ENCODE data around the gene PREX1. TPM values are rescaled to one million over a fixed set of nuclear protein-coding genes. Genes with fewer than 3 reads are reported as not detected.
"Not testable (repeated sequence)": the region's sequence is repeated elsewhere in the genome, so short reads cannot be mapped to it uniquely, and the experiment has no call there.

Gene PREX1
- total RNA-seq, 3 donors from 2014 or later: 53.1 to 84.2 (median 65.1) TPM

- no peaks in the 10 kb centered on the region for H3K27me3 ChIP-seq
These were observed 228.6 kb downstream of the PREX1 start for GRCh38 chr20:48599106-48599747.

DNA sequence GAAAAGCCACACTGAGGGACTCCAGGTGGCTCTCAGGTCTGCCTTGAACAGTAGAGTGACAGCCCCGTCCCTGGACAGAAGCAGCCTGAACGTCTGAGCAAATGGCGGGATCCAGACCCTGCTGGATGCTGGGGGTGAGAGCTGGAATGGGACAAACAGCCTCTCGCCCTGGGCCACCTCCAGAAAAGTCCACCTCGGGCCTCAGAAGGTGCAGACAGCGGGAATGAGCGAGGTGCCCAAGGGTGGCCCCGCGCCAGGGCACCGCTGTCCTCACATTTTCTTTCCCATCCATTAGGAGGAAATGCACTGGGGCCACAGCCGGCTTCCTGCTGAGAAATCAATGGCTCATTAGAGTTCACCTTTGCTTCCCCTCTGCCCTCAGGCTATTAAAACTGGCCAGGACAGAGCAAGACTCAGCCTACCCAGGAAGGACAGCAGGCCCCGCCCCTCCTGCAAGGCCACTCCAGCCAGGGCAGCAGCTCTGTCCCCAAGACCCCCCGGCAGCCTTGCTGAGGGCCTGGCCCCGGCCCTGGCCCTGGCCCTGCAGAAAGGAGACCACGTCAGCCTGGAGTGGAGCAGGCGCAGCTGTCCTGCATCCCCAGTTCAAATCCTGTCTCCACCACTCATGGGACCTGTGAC, 229.4 kb downstream of the PREX1 start:
- DNase-seq (ENCODE audit: low spot score in 2 of 2): peak in 1 of 2 donors; percentile 41

More at GRCh38 chr20:48599106-48599747, 228.6 kb downstream of the PREX1 start:
- Histone ChIP-seq H3K4me1 (no peaks in the 10 kb centered on the region), H3K36me3 (no peaks in the 10 kb centered on the region), H3K27ac (no peak overlapping the region), H3K4me3 (no peak overlapping the region), H3K9me3 (no peaks in the 10 kb centered on the region)
- TF ChIP-seq POLR2A (IDR thresholded peaks at IDR 0.05): no peak
- TF ChIP-seq POLR2AphosphoS5 (IDR thresholded peaks at IDR 0.05): no peak
- intact Hi-C loops (cut with DNase I; ENCODE audit: low total_unique reads): no loop called here
- peak in 1 of 2 donors; percentile 15 for DNase-seq (ENCODE audit: low spot score in 2 of 2)

DNA sequence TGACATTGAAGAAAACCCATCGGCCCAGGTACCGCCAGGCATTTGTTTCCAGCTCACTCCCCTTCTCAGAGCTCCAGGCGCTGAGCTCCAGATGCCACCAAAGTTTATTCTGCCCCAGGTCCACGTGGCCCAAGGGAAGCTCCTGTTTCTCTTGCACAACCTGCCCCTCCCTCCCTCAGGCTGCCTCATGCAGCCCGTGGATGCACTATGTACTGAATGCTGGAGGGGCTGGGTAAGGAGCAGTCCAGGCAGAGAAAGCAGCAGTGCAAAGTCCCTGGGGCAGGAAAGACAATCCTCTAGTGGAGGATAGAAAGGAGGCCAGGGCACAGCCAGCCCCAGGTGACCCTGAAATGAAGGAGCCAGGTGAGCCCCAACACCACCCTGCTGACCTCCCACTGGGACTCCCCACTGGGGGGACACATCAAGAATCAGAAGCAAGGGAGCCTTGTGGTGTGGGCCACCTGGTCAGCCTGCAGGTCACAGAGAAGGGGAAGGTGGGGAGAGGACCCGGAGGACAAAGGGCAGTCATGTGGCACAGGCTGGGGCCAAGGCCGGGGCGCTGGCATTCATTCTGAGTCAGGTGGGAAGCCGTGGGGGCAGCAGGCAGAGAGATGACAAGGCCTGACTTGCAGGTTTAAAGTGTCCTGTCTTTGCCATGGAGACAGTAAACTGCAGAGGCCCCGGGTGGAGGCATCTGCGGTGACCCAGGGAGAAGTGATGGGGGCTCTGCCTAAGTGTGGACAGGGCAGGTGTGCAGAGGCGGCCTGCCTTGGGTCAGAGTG, 230.1 kb downstream of the PREX1 start:
- no peaks in the 10 kb centered on the region for H3K4me1 ChIP-seq
- H3K27me3 ChIP-seq: no peaks in the 10 kb centered on the region
- H3K9me3 ChIP-seq: no peaks in the 10 kb centered on the region
- H3K4me3 ChIP-seq: no peak overlapping the region
- TF ChIP-seq CTCF (IDR thresholded peaks at IDR 0.05) (no peak), POLR2AphosphoS5 (IDR thresholded peaks at IDR 0.05) (no peak), POLR2A (IDR thresholded peaks at IDR 0.05) (no peak)
- no peak overlapping the region for H3K27ac ChIP-seq
- no peaks in the 10 kb centered on the region for H3K36me3 ChIP-seq
- DNase-seq (ENCODE audit: low spot score in 2 of 2): peak in 1 of 2 donors; percentile 48
- intact Hi-C loops (cut with DNase I; ENCODE audit: low total_unique reads): no loop called here

More for the DNA sequence above, 229.4 kb downstream of the PREX1 start:
- intact Hi-C loops (cut with DNase I; ENCODE audit: low total_unique reads); H3K9me3 ChIP-seq; H3K36me3 ChIP-seq; H3K4me3 ChIP-seq; H3K27ac ChIP-seq; H3K27me3 ChIP-seq; H3K4me1 ChIP-seq: not testable (repeated sequence)

GRCh38 chr20:48596334-48596898, 231.4 kb downstream of the PREX1 start:
- H3K27ac ChIP-seq: no peak overlapping the region
- no peaks in the 10 kb centered on the region for H3K36me3 ChIP-seq
- H3K9me3 ChIP-seq: no peaks in the 10 kb centered on the region
- no peak overlapping the region for H3K4me3 ChIP-seq
- no peak for DNase-seq (ENCODE audit: low spot score in 2 of 2)
- no peaks in the 10 kb centered on the region for H3K4me1 ChIP-seq
- intact Hi-C loops (cut with DNase I; ENCODE audit: low total_unique reads): no loop called here
- H3K27me3 ChIP-seq: no peaks in the 10 kb centered on the region
- TF ChIP-seq POLR2AphosphoS5 (IDR thresholded peaks at IDR 0.05) (no peak), CTCF (IDR thresholded peaks at IDR 0.05) (no peak), POLR2A (IDR thresholded peaks at IDR 0.05) (no peak)

DNA sequence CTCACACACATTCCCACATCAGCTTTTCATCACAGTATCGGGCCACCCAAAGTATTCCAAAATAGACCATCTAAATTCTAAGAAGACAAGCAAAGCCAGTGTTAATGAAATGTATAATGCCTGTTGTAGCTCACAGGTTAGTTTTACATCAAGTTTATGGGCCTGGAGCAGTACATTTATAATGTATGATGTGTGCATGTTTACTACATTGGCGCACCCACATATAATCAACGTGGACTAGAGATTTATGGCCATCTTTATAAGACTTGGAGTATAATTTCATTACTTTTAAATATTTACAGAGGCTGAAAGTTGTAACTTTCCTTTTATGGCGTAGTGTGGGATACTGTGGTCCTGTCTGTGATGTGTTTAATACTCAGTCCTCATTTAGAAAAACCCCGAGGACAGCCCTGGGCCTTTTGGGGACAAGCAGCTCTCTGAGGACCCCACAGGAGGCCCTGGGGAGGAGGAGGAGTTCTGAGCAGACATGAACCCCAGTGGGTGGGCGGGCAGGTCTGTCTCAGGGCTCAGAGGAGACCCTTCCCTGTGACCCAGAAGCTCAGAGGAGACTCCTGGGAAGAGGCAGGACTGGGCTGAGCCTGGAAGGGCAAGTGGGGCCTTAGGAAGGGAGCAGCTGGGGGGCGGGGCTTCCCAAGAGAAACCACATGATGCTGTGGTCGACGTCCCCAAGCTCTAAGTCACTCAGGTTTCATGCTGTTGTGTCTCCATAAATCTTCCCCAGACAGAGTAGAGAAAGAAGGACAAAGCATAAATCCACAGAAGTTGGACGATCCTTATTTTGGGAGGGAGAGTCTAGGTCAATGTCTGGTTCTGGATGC, 232.1 kb downstream of the PREX1 start:
- Histone ChIP-seq H3K4me1 (no peaks in the 10 kb centered on the region), H3K9me3 (no peaks in the 10 kb centered on the region), H3K36me3 (no peaks in the 10 kb centered on the region), H3K27me3 (no peaks in the 10 kb centered on the region), H3K4me3 (no peak overlapping the region), H3K27ac (no peak overlapping the region)
- TF ChIP-seq POLR2AphosphoS5 (IDR thresholded peaks at IDR 0.05) (no peak), POLR2A (IDR thresholded peaks at IDR 0.05) (no peak), CTCF (IDR thresholded peaks at IDR 0.05) (no peak)
- DNase-seq (ENCODE audit: low spot score in 2 of 2): peak in 1 of 2 donors; percentile 45
- intact Hi-C loops (cut with DNase I; ENCODE audit: low total_unique reads): no loop called here
